Activated T-cell treated with anti-CD3 and anti-CD28 coated beads for 48 hours (primary cell): Measurements from ENCODE around the gene MECR.

ENCODE experiments used
- DNase-seq: peaks from one replicate; pipeline ENCODE4 v3.0.0-alpha.2; 2020; ENCODE audit warnings: low read depth

MECR gene

DNA sequence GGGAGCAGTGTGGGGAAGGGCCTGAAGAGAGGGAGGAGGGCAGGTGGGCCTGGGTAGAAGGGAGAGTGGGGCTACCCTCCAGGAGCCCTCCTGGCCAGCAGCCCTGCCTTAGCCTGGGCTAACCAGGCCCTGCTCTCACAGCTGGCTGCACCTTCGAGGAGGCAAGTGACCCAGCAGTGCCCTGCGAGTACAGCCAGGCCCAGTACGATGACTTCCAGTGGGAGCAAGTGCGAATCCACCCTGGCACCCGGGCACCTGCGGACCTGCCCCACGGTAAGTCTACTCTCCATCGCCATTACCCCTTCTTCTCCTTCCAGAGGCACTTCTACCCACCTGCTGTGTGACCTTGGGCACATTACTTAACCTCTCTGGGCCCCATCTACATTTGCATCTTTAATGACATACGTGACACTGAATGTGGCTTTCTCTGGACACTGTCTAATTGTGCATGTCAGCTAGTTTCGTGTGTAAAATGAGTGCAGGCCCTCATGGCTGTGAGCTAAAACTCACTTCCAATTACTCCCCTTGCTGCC is 24.5 kb upstream of the MECR start:
- no peak for DNase-seq

DNA sequence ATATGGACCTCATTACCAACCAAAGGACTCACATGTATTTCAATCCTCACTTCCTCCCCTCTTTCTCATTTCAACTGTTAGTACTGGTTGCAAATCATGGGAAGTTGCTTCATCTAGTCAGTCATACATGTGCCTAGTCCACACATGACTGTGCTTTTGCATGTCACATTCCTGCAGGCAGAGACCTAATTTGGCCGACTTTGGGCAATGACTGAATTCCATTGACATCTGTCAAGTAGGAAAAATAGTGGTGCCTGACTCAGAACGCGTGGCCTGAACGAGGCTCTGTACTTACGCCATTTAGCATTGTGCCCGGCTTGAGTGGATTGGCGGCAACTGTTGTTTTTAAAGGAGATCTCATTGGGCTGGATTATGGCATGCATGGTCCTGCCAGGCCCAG is 23.6 kb upstream of the MECR start:
- no peak for DNase-seq

DNA sequence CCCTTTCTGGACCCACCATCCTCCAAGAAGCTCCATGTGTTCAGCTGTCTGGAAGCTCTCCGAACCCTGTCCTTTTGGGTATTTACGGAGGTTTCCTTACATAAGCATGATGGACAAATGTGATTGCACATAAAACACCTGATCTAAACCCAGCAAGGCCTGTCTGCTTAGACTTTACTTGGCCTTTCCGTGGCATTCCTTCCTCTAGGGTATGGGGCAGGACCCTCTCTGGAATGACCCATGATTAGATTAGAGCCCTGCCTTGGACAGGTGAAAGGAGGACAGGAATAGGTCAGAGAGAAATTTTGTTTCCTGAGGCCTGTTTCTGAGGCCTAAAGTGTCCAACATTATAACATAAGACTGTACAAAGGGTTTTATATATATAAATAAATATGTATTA is 22.4 kb upstream of the MECR start:
- DNase-seq: no peak

DNA sequence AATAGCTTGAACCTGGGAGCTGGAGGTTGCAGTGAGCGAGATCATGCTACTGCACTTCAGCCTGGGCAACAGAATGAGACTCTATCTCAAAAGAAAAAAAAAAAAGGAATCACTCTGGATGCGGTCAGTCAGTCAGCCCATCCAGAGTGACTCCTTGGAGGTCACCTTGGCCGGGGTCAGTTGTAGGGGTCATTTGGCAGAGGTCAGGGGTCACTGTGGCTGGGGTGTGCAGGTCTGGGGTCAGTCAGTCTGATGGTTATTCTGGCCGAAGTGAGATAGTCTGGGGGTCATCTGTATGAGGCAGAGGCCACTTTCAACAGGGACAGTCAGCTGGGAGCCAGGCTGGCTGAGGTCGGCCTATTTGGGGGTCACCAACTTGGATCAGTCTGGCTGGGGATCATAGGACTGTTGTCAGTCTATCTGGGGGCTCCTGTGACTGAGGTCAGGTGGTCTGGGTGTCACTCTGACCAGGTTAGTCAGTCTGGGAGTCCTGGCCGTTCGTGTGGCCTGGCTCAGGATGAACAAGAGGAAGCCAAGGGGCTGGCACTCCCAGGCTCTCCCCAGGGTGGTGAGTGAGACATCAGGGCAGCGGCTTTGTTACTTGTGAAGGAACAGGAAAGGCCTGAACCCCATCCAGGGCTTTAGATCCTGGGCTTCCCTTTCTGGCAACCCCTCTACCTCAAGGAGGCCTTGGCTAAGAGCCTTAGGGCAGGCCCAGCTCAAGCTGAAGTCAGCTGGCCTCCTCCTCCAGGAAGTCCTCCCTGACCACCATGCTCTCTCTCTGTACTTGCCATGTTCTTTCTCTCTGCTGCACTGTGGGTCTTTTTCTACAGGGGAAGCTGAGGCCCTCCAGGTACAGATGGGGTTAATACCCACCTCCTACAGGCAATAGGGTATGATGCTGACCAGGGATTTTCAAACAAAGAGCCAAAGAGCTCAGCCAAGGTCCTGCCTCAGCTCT is 20.7 kb upstream of the MECR start:
- no peak for DNase-seq

DNA sequence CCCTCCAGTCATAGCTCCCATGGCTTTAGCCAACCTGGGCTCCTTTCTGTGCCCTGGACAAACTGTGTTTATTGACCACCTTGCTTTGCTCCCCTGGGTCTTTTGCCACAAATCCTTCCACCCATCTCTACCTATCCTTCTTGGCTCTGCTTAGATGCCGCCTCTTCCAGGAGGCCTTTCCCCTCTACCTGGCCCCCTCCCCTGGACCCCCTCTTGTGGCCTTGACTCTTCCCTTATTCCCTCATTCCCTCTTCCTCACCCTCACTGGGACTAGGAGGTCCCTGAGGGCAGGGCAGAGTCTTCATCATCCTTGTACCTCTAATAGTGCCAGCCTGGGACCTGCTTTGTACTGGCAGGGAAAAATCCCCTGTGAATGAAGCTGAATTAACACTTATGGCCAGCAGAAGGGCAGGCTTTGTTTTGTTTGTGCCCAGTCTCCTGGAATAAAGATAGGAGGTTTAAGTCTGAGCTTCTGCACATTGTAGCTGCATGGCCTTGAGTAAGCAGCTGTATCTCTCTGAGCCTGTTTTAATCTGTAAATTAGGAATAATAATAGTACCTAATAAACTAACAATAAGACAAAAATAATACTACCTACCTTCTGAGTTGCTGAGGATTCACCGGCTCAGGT is 19.3 kb upstream of the MECR start:
- no peak for DNase-seq

DNA sequence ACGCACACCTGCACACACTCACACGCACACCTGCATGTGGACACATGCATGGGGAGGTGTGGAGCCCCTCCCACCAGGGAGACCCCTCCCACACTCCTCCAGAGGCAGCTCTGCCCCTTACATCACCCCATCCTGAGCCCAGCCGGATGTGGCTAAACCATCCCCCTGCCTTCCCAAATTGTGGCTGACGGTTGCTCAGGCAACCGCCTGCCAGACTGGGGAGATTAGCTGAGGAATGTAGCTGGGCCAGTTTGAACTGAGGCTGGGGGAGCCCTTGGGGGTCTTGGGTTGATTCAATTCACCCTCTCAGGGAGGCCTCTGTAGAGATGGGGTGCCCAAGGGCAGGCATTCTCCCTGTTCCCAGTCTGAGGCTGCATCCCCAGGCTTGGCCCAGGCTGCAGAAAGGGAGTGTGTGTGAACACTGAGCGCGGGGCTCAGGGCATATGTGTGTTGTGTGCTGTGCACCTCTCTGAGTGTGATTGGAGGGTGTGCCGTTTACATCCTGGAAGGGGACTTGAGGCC is 18.5 kb upstream of the MECR start:
- no peak for DNase-seq

DNA sequence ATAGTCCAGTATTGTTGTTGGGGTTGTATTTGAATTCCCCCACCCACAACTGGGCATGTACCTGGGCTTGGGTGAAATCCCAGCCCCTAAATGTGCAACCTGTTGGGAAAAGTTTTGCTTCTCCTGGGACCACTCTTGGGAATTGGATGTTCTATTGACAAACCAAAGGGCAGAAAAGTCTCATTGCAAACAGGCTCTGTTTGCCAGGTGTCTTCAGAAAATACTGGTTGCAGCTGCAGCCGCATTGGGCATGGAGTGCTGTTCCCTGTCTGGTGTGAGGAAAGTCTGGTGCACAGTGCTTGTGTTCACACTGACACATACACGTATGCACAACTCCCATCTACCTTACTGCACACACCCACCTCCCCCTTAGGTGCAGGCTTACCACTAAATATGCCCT is 17.7 kb upstream of the MECR start:
- no peak for DNase-seq

DNA sequence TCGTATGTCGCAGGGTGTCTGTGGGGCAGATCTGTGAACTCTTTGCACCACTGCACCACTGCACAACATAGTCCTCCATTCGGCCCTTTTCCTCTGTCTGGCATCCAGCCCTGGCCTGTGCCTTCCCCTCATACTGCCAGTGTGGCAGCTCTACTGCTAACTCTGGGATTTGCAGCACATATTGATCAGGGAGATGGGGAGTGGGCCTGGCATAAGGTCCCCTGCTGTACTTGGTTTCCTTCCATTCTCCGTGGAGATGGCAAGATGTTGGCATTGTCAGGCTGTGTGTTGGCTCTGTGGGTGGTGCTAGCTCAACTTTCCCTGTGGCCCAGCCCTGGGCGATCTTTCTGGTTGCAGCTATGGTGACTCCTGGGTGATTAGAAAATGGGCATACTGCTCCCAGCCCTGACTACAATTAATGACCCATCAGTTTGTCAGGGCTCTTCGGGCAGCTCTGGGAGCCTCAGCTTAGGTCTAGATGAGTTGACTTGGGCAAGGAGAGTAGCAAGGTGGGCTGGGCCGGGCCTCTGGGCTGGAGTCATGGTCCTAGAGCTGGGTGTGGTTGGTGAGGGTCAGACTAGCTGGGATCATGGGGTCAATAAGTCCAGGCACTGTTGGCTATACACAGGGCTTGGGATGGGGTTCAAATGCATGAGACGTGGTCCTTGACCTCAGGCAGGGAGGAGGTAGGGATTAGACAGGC is 17.0 kb upstream of the MECR start:
- DNase-seq: no peak

DNA sequence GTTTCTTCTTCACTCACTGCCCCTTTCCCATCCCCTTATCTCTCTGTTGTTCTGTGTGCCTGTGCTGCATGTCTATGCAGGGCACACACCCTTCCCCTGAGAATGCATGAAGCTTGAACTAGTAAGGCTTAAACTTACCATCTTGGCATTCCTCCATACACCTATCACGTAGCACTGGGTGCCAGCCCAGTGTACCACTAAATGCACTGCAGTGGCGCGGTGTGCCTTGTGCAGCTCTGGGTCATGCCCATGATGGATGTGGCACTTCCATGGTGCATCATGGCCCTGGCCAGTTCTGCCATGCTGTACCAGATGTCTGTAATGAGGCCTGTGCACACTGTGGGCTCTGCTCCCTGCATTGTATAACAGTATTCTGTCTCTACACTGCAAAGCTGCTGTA is 16.3 kb upstream of the MECR start:
- no peak for DNase-seq

DNA sequence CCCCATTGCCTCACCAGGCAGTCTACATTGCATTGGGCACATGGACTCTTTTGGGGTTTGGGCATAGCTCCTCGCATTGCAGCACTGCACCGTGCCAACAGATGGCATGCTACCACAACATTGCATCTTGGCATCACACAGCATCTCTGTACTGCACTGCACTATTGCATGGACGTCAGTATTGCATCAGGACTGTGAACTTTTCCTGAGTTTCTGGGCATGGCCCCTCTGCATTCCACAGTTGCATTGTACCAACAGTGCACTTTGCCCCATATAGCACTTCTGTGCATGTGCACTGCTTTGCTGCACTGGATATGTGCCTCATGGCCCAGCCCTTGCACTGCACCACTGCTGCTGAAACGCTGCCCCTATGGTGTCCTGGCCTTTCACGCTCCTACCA is 15.1 kb upstream of the MECR start:
- no peak for DNase-seq

DNA sequence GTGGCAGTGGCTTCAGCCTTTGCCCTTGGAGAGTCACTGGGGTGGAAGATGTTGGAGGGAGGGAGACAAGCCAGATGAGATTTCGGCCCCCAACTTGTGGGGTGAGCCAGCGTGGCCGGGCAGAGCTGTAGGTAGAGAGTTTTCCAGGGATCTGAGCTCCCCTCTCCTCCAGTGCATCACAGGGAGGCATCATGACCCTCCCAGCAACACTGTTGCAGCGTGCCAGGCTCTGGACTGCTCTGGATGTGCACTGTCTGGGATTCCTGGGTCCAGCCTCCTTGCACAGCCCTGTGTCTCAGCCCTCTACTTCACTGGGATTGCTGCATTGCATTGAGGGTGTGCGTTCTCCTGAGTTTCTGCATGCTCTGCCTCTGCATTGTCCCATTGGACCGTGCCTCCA is 14.5 kb upstream of the MECR start:
- no peak for DNase-seq

DNA sequence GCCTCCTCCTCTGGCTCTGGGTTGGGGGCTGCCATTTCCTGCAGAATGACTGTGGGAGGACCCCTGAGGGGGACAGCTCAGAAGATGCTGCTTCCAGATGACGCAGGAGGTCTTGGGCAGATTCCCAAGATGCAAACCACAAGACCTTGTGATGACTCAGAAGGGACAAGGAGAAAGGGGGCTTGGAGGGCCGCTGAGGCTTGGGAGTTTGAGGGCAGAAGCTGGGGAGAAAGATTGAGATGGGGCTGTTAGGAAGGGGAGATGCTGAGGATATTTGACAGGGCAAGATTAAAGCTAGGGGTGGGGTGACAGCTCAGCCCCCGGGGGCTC is 13.1 kb upstream of the MECR start:
- DNase-seq: no peak

DNA sequence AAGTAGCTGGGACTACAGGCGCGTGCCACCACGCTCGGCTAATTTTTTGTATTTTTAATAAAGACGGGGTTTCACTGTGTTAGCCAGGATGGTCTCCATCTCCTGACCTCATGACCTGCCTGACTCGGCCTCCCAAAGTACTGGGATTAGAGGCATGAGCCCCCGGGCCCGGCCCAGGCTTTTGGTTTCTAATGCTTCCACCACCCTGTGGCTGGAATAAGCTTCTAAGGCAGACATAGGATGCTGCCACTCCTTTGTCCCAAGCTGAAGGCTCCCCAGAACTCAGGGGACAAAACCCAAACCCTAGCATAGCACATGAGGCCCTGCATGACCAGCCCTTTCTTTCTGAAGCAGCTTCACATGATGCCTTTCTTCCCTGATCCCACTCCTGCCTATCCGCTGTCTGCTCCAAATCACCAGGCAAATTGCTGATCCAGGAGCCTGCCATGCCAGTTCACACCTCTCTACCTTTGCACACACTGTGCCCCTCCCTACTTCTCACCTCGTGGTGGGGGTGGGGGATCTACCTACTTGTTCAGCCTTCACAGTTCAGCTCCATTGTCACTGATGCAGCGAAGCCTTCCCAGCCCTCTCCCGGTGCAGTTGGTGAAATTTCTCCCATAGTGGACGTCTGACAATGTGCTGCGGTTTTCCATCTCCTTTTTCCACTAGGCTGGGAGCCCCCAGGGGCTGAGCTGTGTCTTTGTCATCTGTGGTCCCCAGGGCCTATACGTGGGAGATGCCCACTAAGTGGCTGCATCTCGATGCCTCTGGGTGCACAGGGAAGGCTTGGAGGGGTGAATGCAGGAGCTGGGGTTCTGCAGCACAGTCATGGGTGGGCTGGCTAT is 12.5 kb upstream of the MECR start:
- DNase-seq: no peak

DNA sequence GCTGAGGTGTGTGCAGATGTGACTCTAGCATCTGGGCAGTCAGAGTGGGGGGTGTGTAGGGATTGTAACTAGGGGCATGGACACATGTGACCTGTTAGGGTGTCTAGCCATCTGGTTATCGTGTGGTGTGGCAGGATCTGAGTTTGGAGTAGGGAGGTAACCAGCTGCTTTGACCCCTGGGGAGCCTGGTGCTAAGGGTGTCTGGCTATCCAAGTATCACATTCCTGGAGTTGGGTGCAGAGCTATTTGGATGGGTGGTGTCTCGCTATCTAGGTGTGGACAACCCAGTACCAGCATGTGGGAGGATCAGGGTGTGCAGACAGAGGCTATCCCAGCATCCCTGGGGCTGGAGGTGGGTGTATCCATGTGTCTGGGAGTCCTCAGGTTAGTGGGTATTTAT is 10.3 kb upstream of the MECR start:
- no peak for DNase-seq

DNA sequence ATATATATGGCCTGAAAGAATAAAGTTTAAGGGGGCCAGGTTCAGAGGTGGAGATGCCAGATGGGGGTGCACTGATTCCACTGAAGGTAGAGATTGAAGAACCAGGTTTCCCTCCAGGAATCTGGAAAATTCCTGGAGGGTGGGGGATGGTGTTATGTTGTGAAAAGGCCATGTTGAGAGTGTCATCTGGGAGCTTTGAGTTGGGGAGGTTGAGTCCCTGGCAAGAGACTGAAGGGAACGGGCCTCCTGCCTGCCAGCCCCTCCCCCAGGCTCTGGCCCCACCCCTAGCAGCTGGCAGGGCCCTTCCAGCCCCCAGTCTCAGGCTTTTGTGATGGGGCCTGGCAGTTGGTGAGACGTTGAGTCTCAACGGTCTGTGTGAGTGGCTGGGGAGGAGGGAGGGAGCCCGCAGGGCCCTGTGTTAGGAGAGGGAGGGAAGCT is 9.7 kb upstream of the MECR start:
- DNase-seq: no peak

DNA sequence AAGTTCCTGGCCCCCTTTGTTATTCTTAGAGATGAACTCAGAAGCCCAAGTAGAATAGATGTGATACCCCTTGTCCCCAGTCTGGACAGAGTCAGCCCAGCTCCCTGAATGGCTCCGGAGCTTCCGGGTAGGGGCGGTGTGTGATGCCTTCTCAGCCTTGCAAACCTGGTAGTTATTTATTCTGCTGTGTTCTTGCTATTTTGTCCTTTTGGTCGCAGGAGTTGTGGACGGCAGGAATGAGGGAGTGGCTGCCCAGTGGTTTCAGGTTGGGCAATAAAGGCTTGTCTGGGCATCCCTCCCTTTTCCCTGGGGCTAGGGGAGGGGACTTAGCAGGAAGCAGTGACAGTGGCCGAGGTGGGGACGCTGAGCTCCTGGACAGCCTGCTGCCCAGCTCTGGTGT is 8.4 kb upstream of the MECR start:
- no peak for DNase-seq

DNA sequence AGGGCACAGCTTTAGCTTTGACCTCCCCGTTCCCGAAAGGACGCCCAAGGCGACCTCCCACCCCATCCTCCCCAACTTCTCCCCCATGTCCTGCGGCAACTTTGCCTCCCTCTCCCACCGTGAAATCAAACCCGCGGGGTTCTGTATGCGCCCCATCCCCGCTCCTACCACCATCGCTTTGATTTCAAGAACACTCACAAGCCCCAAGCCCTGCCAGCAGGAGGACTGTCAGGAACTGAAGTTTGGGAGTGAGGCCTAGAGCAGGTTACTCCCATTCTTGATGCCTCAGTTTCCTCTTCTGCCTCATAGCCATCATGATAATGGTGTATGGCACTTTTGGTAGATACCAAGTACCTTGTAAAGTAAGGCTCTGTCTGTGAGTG is 7.9 kb upstream of the MECR start:
- DNase-seq: no peak

DNA sequence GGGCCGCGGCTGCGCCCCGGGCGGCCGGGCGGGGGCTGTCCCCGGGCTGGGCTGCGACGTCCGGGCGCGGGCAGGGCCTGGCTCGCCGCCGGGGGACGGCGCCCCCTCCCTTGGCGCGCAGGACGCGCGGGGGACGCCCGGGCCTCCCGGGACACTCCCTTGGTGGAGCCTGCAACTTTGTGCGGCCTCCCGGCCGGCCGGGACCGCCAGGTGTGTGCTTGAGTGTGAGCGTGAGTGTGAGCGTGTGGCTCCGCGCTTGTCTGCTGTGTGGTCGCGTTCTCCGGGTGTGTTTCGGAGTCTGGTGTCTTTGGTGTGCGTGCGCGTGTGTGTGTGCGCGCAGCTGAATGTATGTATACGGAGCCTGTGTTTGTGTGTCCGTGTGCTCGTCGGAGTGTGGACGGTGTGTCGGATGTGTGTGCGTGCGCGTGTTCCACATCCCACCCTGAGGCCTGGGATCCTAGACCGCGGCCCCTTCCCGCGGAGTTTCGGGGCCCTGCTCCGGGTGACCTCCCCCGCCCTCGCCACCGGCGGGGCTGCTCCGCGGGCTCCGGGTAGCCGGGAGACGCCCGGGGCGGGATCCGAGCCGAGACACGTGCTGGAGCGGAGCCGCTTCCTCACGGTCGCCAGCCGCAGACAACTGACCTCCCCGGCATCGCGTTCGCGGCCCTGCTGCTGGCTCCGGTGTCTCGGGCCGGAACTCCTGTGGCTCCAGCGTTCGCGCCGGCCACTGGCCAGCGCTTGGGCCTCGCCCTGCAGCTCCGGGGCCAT is 7.3 kb upstream of the MECR start:
- DNase-seq: no peak

DNA sequence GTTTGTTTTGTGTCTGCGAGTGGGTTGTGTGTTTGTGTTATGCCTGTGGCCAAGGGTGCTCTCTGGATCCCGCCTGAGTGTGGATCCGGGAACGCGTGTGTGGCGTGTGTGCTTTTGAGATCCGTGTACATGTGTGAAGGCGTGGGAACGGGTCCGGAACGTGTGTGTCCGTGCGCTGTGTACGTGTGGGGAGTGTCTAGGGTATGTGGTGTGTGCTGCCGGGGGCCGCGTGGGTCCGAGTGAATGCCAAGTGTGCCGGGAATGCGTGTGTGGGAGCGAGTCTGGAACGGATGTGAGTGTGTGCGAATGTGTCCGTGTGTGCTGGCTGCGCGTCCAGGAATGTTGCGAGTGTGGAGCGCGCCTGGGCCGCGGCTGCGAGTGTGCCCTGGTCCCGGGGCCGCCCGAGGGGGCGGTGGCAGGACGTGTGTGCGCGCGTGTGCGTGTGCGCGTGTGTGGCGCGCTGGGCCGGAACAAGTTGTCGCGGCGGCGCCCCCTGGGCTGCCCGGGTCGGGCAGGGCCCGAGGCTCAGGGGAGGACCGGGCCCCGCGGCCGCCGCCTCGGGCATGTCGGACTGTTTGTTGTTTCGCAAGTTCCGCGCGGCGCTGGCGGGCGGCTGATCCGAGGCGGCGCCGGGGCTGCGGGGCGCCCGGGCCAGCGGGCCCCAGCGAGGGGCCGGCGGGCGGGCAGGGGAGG is 6.5 kb upstream of the MECR start:
- DNase-seq: no peak

DNA sequence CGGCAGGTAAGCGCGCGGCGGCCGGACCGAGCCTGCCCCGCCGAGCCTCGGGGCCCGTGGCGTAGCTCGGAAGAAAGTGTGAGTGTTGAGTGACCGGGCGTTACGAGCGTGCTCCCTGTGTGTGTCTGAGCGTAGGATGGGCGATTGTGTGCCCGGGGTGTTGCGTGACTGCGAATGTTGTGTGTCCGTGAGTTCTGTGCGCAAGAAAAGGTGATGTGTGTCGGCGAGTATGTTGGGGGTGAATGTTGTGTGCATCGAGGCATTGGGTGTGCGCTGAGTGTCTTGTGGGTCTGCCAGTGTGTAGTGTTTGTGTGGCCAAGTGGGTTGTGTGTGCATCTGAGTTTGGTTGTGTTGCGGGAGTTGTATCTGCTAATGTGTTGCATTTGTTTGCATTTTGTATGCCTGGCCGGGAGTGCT is 6.0 kb upstream of the MECR start:
- DNase-seq: no peak
